Panc1 (cell line): ENCODE results near the gene MGAT5. TPM values are rescaled to one million over a fixed set of nuclear protein-coding genes. Genes with fewer than 3 reads are reported as not detected.

Experiments
- ATAC-seq: fragments of 200-7000 bp; cut with Tn5 transposase; 2 replicates; pipeline ENCODE4 v1.9.1; 2020; ENCODE audit warnings: mild to moderate bottlenecking, moderate library complexity
- BruUV-seq: library from RNA; stranded (reverse); fragments of 400-500 nt; replicated peaks from 2 replicates; lab custom pipeline; 2021; lab: Mats Ljungman, UMichigan
- CTCF ChIA-PET: fragments of 300-600 bp; sonication (Branson Sonifier 250); formaldehyde crosslinking; loops from one replicate; lab custom pipeline; 2022; ENCODE audit warnings: antibody characterized with exemption; lab: Charles Lee
- POLR2A ChIA-PET: fragments of 300-600 bp; sonication (Branson Sonifier 250); formaldehyde crosslinking; loops from one replicate; lab custom pipeline; 2022; ENCODE audit warnings: antibody characterized with exemption; lab: Charles Lee
- DNase-seq: peaks from one replicate; pipeline ENCODE4 v3.0.0-alpha.2; 2010; ENCODE audit warnings: low read depth, low spot score
- H3K27ac ChIP-seq: 2 replicates; pipeline ENCODE4 v1.5.1; 2011; ENCODE audit warnings: mild to moderate bottlenecking, low read length, inconsistent platforms
- H3K27me3 ChIP-seq: fragments of 200-500 bp; sonication (Bioruptor generic); 2 replicates; pipeline ENCODE4 v1.6.0; 2014; ENCODE audit warnings: low read length, inconsistent platforms; ENCODE audit not compliant: control insufficient read depth, insufficient read depth
- H3K36me3 ChIP-seq: fragments of 200-500 bp; sonication (Bioruptor generic); 2 replicates; pipeline ENCODE4 v1.5.1; 2014; ENCODE audit warnings: inconsistent platforms, mild to moderate bottlenecking, low read length, moderate library complexity; ENCODE audit not compliant: control insufficient read depth, insufficient read depth
- H3K4me1 ChIP-seq: 2 replicates; pipeline ENCODE4 v1.5.1; 2011; ENCODE audit warnings: inconsistent platforms, mild to moderate bottlenecking, low read length, moderate library complexity; ENCODE audit not compliant: control insufficient read depth, insufficient read depth
- H3K4me3 ChIP-seq, 2 experiments: 2 replicates each; pipeline ENCODE4 v1.5.1; 2011 to 2012; ENCODE audit warnings: low read depth in 2 of 2, low read length in 2 of 2, mild to moderate bottlenecking in 2 of 2, inconsistent platforms in 1 of 2, moderate library complexity in 1 of 2
- H3K9me3 ChIP-seq: fragments of 200-500 bp; sonication (Bioruptor generic); 2 replicates; pipeline ENCODE4 v1.5.1; 2014; ENCODE audit warnings: low read depth, mild to moderate bottlenecking, inconsistent platforms, low read length, moderate library complexity; ENCODE audit not compliant: control insufficient read depth, insufficient read depth
- CTCF ChIP-seq: fragments of 450-650 bp; IDR thresholded peaks from 2 replicates; pipeline ENCODE4 v1.5.1; 2017; ENCODE audit warnings: mild to moderate bottlenecking
- POLR2AphosphoS5 ChIP-seq: IDR thresholded peaks from 2 replicates; pipeline ENCODE4 v1.6.1; 2012; ENCODE audit warnings: mild to moderate bottlenecking, low read depth, low read length, moderate library complexity
- REST ChIP-seq, 2 experiments: IDR thresholded peaks; 2 replicates each; pipeline ENCODE4 v1.6.1; 2011 to 2012; ENCODE audit warnings: low read depth in 2 of 2, control low read depth in 1 of 2, low read length in 1 of 2, mild to moderate bottlenecking in 1 of 2, moderate library complexity in 1 of 2; ENCODE audit not compliant: insufficient read depth in 1 of 2
- SIN3A ChIP-seq: IDR thresholded peaks from 2 replicates; pipeline ENCODE4 v1.6.1; 2012; ENCODE audit warnings: low read depth, mild to moderate bottlenecking, low read length, moderate library complexity, borderline replicate concordance; ENCODE audit not compliant: insufficient read depth
- TCF7L2 ChIP-seq: IDR thresholded peaks from 2 replicates; pipeline ENCODE4 v1.6.1; 2011; ENCODE audit warnings: mild to moderate bottlenecking, low read depth, low read length, inconsistent platforms
- in situ Hi-C: cut with HindIII; loops from 2 replicates; pipeline ENCODE4 v1.10.0; 2016; ENCODE audit warnings: low sequenced_read_pairs, low pct_unique_long_range_greater_than_20kb
- intact Hi-C: fragments of 100-400 bp; cut with micrococcal nuclease; formaldehyde crosslinking; loops from one replicate; pipeline ENCODE4 v1.10.0; 2022; ENCODE audit not compliant: unreplicated experiment
- total RNA-seq: library from RNA; stranded (reverse); gene quantifications from one replicate; pipeline ENCODE4 v1.2.1, GENCODE V29; 2021; ENCODE audit not compliant: unreplicated experiment

MGAT5 gene
- total RNA-seq, 1 experiment from 2014 or later: 22.1 TPM

DNA sequence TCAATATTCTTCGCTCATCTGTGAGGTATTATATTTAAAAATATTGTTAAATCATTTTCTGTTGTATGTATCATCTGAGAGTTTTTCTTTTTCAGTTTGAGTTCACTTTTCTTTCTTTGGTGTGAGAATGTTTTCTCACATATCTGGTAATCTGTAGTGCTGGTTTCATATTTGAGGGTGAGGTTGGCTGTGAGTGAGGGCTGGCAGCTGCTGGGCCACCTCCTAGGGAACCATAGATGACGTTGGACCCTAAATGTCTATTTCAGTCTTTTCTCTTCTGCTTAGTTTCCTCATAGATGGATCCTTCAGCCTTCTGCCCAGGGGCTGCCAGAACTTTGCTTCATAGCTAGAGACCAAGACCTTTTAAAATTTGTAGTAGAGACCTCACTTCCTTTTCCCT, 33.5 kb downstream of the MGAT5 start:
- H3K27me3 ChIP-seq: no peaks in the 10 kb centered on the region
- no peaks in the 10 kb centered on the region for H3K9me3 ChIP-seq
- H3K4me1 ChIP-seq: no peaks in the 10 kb centered on the region
- ChIA-PET CTCF (no interaction called here), POLR2A (no interaction called here)
- no peak overlapping the region for H3K27ac ChIP-seq
- BruUV-seq: no TSS peak
- no peak for DNase-seq
- no peaks in the 10 kb centered on the region for H3K36me3 ChIP-seq
- intact Hi-C loops (no loop called here), in situ Hi-C loops (no loop called here)
- no peak for ATAC-seq
- no peak overlapping the region for H3K4me3 ChIP-seq
- no peak for TF ChIP-seq TCF7L2
- TF ChIP-seq REST (IDR thresholded peaks at IDR 0.05; ENCODE audit: insufficient read depth in 1 of 2, low read depth in 2 of 2, low read length in 1 of 2): no peak
- no peak for TF ChIP-seq CTCF
- no peak for TF ChIP-seq SIN3A
- no peak for TF ChIP-seq POLR2AphosphoS5

DNA sequence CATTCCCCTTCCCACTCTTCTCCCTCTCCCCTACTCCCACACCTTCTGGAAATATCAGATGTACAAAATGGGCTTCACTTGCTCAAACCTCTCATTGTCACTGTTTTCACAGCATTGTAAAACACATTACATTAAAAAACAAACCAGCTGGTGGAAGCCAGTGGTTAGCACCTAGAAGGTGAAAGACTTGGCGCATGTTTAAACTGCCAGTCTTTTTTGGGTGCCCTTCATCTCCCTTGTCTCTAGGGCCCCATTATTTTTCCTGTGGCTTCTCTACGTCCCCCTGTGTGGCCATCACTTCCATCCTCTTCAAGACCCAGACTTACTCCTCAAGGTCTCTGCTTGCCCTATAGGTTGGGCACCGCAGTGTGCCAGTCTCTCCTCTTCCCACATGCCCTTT, 34.9 kb downstream of the MGAT5 start:
- Histone ChIP-seq H3K4me3 (no peak overlapping the region), H3K27me3 (no peaks in the 10 kb centered on the region), H3K4me1 (no peaks in the 10 kb centered on the region), H3K36me3 (no peaks in the 10 kb centered on the region), H3K9me3 (no peaks in the 10 kb centered on the region), H3K27ac (no peak overlapping the region)
- in situ Hi-C loops: no loop called here
- ChIA-PET CTCF (no interaction called here), POLR2A (no interaction called here)
- ATAC-seq (no peak), DNase-seq (no peak)
- BruUV-seq: no TSS peak
- intact Hi-C loops: no loop called here
- TF ChIP-seq SIN3A (no peak), CTCF (no peak), TCF7L2 (no peak), REST (IDR thresholded peaks at IDR 0.05; ENCODE audit: insufficient read depth in 1 of 2, low read depth in 2 of 2, low read length in 1 of 2) (no peak), POLR2AphosphoS5 (no peak)
